Kidney tubule cell (primary cell): ENCODE results near the gene ADAP1.
A peak's percentile ranks its signal among the peaks of the same experiment; 100 is the strongest.

ENCODE experiments used
- DNase-seq: peaks from one replicate; pipeline ENCODE4 v3.0.0-alpha.2; 2018; ENCODE audit warnings: low spot score

Gene ADAP1

GRCh38 chr7:894927-895450 is 59.5 kb downstream of the ADAP1 start:
- no peak for DNase-seq

GRCh38 chr7:894164-894867 is 60.2 kb downstream of the ADAP1 start:
- DNase-seq = no peak

- no peak for DNase-seq
Observed at GRCh38 chr7:893686-894085, 60.8 kb downstream of the ADAP1 start.

GRCh38 chr7:892648-893593 is 61.6 kb downstream of the ADAP1 start:
- no peak for DNase-seq

- no peak for DNase-seq
Observed at GRCh38 chr7:891805-892204, 62.7 kb downstream of the ADAP1 start.

GRCh38 chr7:891291-891690 is 63.2 kb downstream of the ADAP1 start:
- no peak for DNase-seq

GRCh38 chr7:890868-891267 is 63.6 kb downstream of the ADAP1 start:
- no peak for DNase-seq

GRCh38 chr7:889391-889790 is 65.1 kb downstream of the ADAP1 start:
- DNase-seq = no peak

- DNase-seq = no peak
Observed at GRCh38 chr7:889025-889390, 65.5 kb downstream of the ADAP1 start.

GRCh38 chr7:888081-889024 is 66.1 kb downstream of the ADAP1 start:
- DNase-seq = no peak

GRCh38 chr7:887488-887820 is 67.0 kb downstream of the ADAP1 start:
- DNase-seq = no peak

- DNase-seq = no peak
Observed at GRCh38 chr7:886626-887487, 67.6 kb downstream of the ADAP1 start.

- no peak for DNase-seq
Observed at GRCh38 chr7:885893-886625, 68.4 kb downstream of the ADAP1 start.

GRCh38 chr7:885261-885892 is 69.1 kb downstream of the ADAP1 start:
- no peak for DNase-seq

- peak; percentile 46 for DNase-seq
Observed at GRCh38 chr7:884191-885003, 70.1 kb downstream of the ADAP1 start.

GRCh38 chr7:883055-884021 is 71.1 kb downstream of the ADAP1 start:
- DNase-seq = no peak

- DNase-seq = no peak
Observed at GRCh38 chr7:882336-883035, 72.0 kb downstream of the ADAP1 start.
